Measurements from ENCODE around the gene SORBS2. TPM values are rescaled to one million over a fixed set of nuclear protein-coding genes. Genes with fewer than 3 reads are reported as not detected.

Gene SORBS2
- polyA plus RNA-seq, 1 donor from 2014 or later = 46.0 TPM

GRCh38 chr4:185774845-185775680, 36.9 kb downstream of the SORBS2 start:
- Histone ChIP-seq H3K9me2 (ENCODE audit: insufficient read depth, low read length) (no peaks in the 10 kb centered on the region), H3K79me2 (replicated peaks; ENCODE audit: insufficient read depth, low read length) (peaks cover 4% of the 10 kb centered on the region), H3K36me3 (ENCODE audit: insufficient read depth, low read length) (no peaks in the 10 kb centered on the region), H3K9me3 (ENCODE audit: low read length) (no peaks in the 10 kb centered on the region), H2AFZ (ENCODE audit: low read depth, low read length) (no peak overlapping the region), H3K9ac (ENCODE audit: low read length) (no peak overlapping the region), H4K20me1 (ENCODE audit: insufficient read depth) (no peaks in the 10 kb centered on the region), H3F3A (ENCODE audit: insufficient read depth, low read length, poor library complexity, severe bottlenecking) (no peaks in the 10 kb centered on the region), H3K27me3 (ENCODE audit: insufficient read depth, low read depth, low read length) (no peaks in the 10 kb centered on the region), H3K4me2 (ENCODE audit: low read length) (no peak overlapping the region), H3K27ac (ENCODE audit: low read length) (no peak overlapping the region), H3K4me3 (ENCODE audit: low read length) (no peak overlapping the region)
- TF ChIP-seq TAF1 (IDR thresholded peaks at IDR 0.05; ENCODE audit: low read depth) (no peak), SMC3 (conservative IDR thresholded peaks at IDR 0.05; ENCODE audit: poor library complexity) (no peak), EZH2 (IDR thresholded peaks at IDR 0.05; ENCODE audit: borderline replicate concordance, insufficient read depth, low read length, poor library complexity, severe bottlenecking) (no peak), EP300 (conservative IDR thresholded peaks at IDR 0.05; ENCODE audit: poor library complexity, severe bottlenecking) (no peak), MXI1 (conservative IDR thresholded peaks at IDR 0.05; ENCODE audit: poor library complexity, severe bottlenecking) (no peak), CTCF (IDR thresholded peaks at IDR 0.05; ENCODE audit: poor library complexity, severe bottlenecking) (no peak), REST (IDR thresholded peaks at IDR 0.05; ENCODE audit: borderline replicate concordance) (no peak), RAD21 (conservative IDR thresholded peaks at IDR 0.05) (no peak), POLR2AphosphoS5 (IDR thresholded peaks at IDR 0.05) (no peak)

GRCh38 chr4:185774131-185774653, 37.8 kb downstream of the SORBS2 start:
- Histone ChIP-seq H3K27ac (ENCODE audit: low read length) (no peak overlapping the region), H4K20me1 (ENCODE audit: insufficient read depth) (no peaks in the 10 kb centered on the region), H3K36me3 (ENCODE audit: insufficient read depth, low read length) (no peaks in the 10 kb centered on the region), H2AFZ (ENCODE audit: low read depth, low read length) (no peak overlapping the region), H3K9ac (ENCODE audit: low read length) (no peak overlapping the region), H3F3A (ENCODE audit: insufficient read depth, low read length, poor library complexity, severe bottlenecking) (no peaks in the 10 kb centered on the region), H3K4me2 (ENCODE audit: low read length) (no peak overlapping the region), H3K9me3 (ENCODE audit: low read length) (no peaks in the 10 kb centered on the region), H3K9me2 (ENCODE audit: insufficient read depth, low read length) (no peaks in the 10 kb centered on the region), H3K79me2 (replicated peaks; ENCODE audit: insufficient read depth, low read length) (peaks cover 4% of the 10 kb centered on the region), H3K4me3 (ENCODE audit: low read length) (no peak overlapping the region), H3K27me3 (ENCODE audit: insufficient read depth, low read depth, low read length) (no peaks in the 10 kb centered on the region)
- TF ChIP-seq RAD21 (conservative IDR thresholded peaks at IDR 0.05) (no peak), EP300 (conservative IDR thresholded peaks at IDR 0.05; ENCODE audit: poor library complexity, severe bottlenecking) (no peak), SMC3 (conservative IDR thresholded peaks at IDR 0.05; ENCODE audit: poor library complexity) (no peak)
